ENCODE measurements around the gene CDC37L1.

DNA sequence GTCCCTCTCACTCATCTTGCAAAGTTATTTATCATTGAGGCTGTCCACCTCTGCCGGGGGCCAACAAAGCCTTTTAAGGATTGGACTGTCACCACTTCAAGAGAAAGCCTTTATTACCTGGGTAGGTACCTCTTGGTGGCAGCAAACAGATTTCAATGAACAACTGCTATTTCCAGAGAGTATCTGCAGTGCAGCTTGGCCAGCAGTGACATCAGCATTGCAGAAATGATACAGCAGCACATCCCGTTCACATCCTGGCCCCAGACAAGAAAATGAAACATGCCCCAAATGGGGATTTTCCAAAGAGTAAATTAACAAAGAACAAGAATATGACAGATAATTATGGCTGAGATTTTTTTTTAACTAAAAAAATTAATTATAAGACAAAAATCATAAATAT, 10.8 kb upstream of the CDC37L1 start:
- no peak for TF ChIP-seq POLR2A (IDR thresholded peaks at IDR 0.05)
- TF ChIP-seq, protein P1, sequence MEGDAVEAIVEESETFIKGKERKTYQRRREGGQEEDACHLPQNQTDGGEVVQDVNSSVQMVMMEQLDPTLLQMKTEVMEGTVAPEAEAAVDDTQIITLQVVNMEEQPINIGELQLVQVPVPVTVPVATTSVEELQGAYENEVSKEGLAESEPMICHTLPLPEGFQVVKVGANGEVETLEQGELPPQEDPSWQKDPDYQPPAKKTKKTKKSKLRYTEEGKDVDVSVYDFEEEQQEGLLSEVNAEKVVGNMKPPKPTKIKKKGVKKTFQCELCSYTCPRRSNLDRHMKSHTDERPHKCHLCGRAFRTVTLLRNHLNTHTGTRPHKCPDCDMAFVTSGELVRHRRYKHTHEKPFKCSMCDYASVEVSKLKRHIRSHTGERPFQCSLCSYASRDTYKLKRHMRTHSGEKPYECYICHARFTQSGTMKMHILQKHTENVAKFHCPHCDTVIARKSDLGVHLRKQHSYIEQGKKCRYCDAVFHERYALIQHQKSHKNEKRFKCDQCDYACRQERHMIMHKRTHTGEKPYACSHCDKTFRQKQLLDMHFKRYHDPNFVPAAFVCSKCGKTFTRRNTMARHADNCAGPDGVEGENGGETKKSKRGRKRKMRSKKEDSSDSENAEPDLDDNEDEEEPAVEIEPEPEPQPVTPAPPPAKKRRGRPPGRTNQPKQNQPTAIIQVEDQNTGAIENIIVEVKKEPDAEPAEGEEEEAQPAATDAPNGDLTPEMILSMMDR (IDR thresholded peaks at IDR 0.05): no peak
